ENCODE data around the gene GPR3.

- TF ChIP-seq CTCF (IDR thresholded peaks at IDR 0.05; ENCODE audit: extremely low read depth in 1 of 2, insufficient read depth in 1 of 2, low read depth in 1 of 2, low read length in 2 of 2) (no peak), POLR2AphosphoS5 (IDR thresholded peaks at IDR 0.05; ENCODE audit: insufficient read depth, low read depth, low read length) (no peak), POLR2A (IDR thresholded peaks at IDR 0.05; ENCODE audit: low read depth, low read length) (no peak), GATA2 (IDR thresholded peaks at IDR 0.05; ENCODE audit: insufficient read depth, insufficient read length, low read depth, low read length) (no peak), EZH2 (IDR thresholded peaks at IDR 0.05; ENCODE audit: borderline replicate concordance, low read depth, low read length, severe bottlenecking) (no peak), FOS (IDR thresholded peaks at IDR 0.05; ENCODE audit: borderline replicate concordance, insufficient read depth, low read length) (no peak), MYC (IDR thresholded peaks at IDR 0.05; ENCODE audit: low read depth, low read length) (no peak)
- TF ChIP-seq, protein P1, sequence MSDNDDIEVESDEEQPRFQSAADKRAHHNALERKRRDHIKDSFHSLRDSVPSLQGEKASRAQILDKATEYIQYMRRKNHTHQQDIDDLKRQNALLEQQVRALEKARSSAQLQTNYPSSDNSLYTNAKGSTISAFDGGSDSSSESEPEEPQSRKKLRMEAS (IDR thresholded peaks at IDR 0.05; ENCODE audit: insufficient read depth, insufficient read length), result no peak
These were observed 1.3 kb downstream of the GPR3 start for GRCh38 chr1:27393641-27394281.
